Right cardiac atrium (tissue), 5 donors: ENCODE measurements around the gene KCNQ4. TPM values are rescaled to one million over a fixed set of nuclear protein-coding genes. Genes with fewer than 3 reads are reported as not detected.

Experiments used
- ATAC-seq, 2 donors: fragments of 200-7000 bp; cut with Tn5 transposase; one replicate each; pipeline versions ENCODE4 v1.8.0 to v1.9.1; 2020; ENCODE audit warnings: moderate library complexity in 2 of 2, mild to moderate bottlenecking in 1 of 2
- DNase-seq, 3 donors: peaks; one replicate each; pipeline ENCODE4 v3.0.0-alpha.2; 2020
- H3K27ac ChIP-seq: one replicate; pipeline ENCODE4 v1.5.1; 2013; ENCODE audit warnings: mild to moderate bottlenecking, low read length, control low read depth, moderate library complexity
- H3K27me3 ChIP-seq: one replicate; pipeline ENCODE4 v1.6.1; 2013; ENCODE audit not compliant: control insufficient read depth, insufficient read depth
- H3K4me1 ChIP-seq: one replicate; pipeline ENCODE4 v1.6.1; 2013; ENCODE audit warnings: low read length; ENCODE audit not compliant: control insufficient read depth, insufficient read depth
- H3K4me3 ChIP-seq: one replicate; pipeline ENCODE4 v1.5.1; 2013; ENCODE audit warnings: low read length, control low read depth
- H3K9me3 ChIP-seq: one replicate; pipeline ENCODE4 v1.6.1; 2013; ENCODE audit warnings: low read length; ENCODE audit not compliant: control insufficient read depth
- WGBS: extraction: QIAGEN DNeasy Blood & Tissue Kit; methylation state at CpG from one replicate; pipeline ENCODE4 v1.1.7; 2013; 5-methylcytosine and 5-hydroxymethylcytosine counted together
- intact Hi-C, 4 donors: fragments of 100-400 bp; cut with DNase I; formaldehyde crosslinking; loops; one replicate each; pipeline versions ENCODE4 v1.11.0 to v1.14.0; 2022 to 2023
- polyA plus RNA-seq: library from polyadenylated mRNA; stranded (reverse); fragments of 200-250 nt; gene quantifications from one replicate; pipeline ENCODE4 v1.2.3, GENCODE V29; 2013
- total RNA-seq, 4 donors: library from RNA; stranded (reverse); fragmentation: NEBNext Ultra II Directional; extraction: Animal tissue kit (Norgen Biotek cat#: 25700); gene quantifications; one replicate each; pipeline ENCODE4 v1.2.1, GENCODE V29; 2021
- donor health status: healthy with polysubstance abuse.
- donor health status: DM: no; HTN: yes; CAD: no.
- donor health status: DM: no; HTN: no; CAD: no.
- donor health status: DM: no; HTN: yes; CAD: no; lungs with severe emphysema.
- donor health status: DM: yes; HTN: yes; CAD: no.

Gene KCNQ4
- total and polyA plus RNA-seq, 5 donors: 0.71 to 1.8 (median 0.96) TPM

DNA sequence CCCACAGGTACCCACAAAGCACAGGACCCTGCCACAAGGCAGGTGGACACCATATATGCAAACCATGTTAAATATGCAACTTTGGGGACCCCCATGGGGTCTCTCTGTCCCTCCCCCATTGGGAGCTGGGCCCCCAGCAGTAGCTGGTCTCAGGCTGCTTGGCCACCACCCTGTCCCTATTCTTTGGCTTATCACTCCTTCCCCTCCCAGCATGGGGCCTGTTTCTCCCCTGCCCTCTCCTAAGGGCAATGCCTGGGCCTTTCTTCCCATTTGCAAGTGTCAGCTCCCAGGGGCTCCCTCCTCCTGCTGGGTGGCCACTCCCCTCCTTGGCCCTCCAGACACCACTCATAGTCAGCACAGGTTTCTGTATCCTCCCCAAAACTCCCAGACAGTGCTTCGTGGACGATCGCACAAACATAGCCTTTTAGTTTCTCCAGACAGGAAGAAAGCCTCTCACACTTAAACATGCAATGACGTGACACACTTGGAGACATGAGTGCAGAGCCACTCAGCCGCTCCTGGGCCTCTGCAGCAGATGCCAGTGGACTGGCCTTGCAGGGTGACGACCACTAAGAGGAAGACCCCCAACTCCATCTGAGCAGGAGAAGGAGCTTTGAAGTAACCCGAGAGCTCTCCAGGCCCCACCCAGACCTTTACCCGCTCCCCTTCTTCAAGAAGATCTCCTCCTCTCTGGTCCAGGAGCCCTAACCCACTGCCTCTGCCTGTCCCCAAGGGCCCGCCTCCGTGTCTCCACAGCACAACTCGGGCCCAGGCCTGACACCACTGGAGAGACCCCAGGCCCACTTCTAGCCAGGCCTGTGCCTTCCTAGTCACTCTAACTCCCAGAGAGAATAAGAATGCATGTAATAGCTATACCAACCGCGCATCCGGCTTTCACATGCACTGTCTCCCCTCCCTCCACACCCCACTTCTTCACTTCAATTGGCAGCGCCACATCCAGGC lies 55.7 kb downstream of the KCNQ4 start:
- no peaks in the 10 kb centered on the region for H3K4me1 ChIP-seq
- WGBS: 88% methylated on average over 15 of the region's 15 CpGs
- no peak overlapping the region for H3K27ac ChIP-seq
- ATAC-seq (peak in 1 of 2 donors; percentile 8), DNase-seq (no peak)
- H3K27me3 ChIP-seq: no peaks in the 10 kb centered on the region
- H3K9me3 ChIP-seq: peaks cover 2% of the 10 kb centered on the region
- no peak overlapping the region for H3K4me3 ChIP-seq
- intact Hi-C loops: no loop called here

DNA sequence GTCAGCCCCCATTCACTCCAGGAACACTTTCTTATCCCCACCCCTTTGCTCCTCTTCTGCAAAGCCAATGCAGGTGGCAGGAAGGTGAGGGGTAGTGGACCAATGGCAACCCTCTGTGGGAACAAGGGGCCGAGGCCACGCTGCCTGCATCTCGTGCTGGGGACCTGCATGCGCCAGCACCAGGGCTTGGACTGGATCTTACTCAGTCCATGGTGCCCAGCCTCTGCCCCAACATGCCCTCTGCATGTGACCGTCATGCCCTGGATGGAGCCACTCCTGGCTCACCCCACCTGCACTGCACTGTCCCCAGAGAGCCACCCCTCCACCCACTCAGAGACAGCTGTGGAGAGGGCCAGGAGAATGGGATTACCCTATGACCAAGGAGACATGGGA lies 56.4 kb downstream of the KCNQ4 start:
- Histone ChIP-seq H3K27me3 (no peaks in the 10 kb centered on the region), H3K27ac (no peak overlapping the region), H3K4me1 (no peaks in the 10 kb centered on the region), H3K4me3 (no peak overlapping the region), H3K9me3 (peaks cover 2% of the 10 kb centered on the region)
- intact Hi-C loops: loop anchor here in 2 of 4 donors (10.0 kb wide), 2 partner anchors 75 to 215 kb away; no protein-coding TSS in a partner anchor
- DNase-seq (no peak), ATAC-seq (no peak)
- 92% methylated on average over 5 of the region's 5 CpGs for WGBS

DNA sequence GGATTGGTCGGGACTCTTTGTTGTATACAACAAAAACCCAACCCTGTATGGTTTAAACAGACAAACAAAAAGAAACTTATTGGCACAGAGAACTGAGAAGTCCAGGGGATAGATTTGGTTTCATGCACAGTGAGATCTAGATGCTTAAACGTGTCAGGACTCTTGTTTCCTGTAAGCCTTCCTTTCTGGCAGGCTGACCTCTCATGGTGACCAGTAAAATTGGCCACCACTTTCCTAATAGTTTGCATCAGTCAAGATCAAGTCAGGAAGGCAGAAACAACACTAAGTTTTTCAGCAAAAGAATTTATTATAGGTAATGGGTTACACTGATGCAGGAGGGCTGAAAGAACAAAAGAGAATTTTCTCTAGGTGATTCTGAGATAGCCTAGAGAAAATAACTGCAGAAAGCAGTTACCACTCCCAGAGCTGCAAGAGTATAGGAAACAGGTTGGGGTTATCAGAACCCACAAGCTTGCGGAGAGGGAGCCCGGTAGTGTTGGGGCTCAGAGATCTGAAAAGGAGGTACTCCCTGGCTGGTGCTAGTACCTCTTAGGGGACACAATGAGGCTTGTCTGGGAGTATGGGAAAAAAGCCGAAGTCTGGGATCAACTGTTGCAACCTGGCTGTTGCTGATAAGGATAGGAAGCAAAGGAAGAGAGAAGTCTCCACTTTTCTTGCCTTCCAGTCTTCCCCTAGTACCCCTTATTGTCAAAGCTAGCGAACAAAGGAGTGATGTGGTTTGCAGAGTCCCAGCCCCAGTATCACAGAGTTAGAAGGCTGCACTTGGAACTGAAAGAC lies 57.1 kb downstream of the KCNQ4 start:
- DNase-seq (no peak), ATAC-seq (no peak)
- WGBS: 54% methylated on average over 6 of the region's 6 CpGs
- no peaks in the 10 kb centered on the region for H3K4me1 ChIP-seq
- H3K4me3 ChIP-seq: no peak overlapping the region
- H3K27ac ChIP-seq: no peak overlapping the region
- H3K27me3 ChIP-seq: no peaks in the 10 kb centered on the region
- intact Hi-C loops: loop anchor here in 2 of 4 donors (10.0 kb wide), 2 partner anchors 76 to 216 kb away; no protein-coding TSS in a partner anchor
- H3K9me3 ChIP-seq: peaks cover 2% of the 10 kb centered on the region

DNA sequence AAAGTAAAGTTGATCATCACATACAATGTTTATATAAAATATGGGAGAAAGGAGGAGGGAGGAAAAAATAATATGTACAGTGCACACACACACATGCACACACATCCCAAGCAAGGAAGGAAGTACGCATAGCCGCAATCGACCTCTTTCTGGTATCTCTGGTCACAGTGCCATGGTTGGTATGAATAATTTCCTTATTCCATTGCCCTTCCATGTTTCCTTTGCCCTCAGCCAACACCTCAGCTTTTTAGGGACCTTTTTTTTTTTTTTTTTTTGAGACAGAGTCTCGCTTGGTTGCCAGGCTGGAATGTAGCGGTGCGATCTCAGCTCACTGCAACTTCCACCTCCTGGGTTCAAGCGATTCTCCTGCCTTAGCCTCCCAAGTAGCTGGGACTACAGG lies 58.0 kb downstream of the KCNQ4 start:
- no peak for DNase-seq
- WGBS: 86% methylated on average over 7 of the region's 7 CpGs
- intact Hi-C loops: loop anchor here in 2 of 4 donors (10.0 kb wide), 2 partner anchors 77 to 217 kb away; no protein-coding TSS in a partner anchor
- H3K4me1 ChIP-seq: no peaks in the 10 kb centered on the region
- peaks cover 2% of the 10 kb centered on the region for H3K9me3 ChIP-seq
- no peaks in the 10 kb centered on the region for H3K27me3 ChIP-seq
- no peak overlapping the region for H3K27ac ChIP-seq
- H3K4me3 ChIP-seq: no peak overlapping the region
- no peak for ATAC-seq

DNA sequence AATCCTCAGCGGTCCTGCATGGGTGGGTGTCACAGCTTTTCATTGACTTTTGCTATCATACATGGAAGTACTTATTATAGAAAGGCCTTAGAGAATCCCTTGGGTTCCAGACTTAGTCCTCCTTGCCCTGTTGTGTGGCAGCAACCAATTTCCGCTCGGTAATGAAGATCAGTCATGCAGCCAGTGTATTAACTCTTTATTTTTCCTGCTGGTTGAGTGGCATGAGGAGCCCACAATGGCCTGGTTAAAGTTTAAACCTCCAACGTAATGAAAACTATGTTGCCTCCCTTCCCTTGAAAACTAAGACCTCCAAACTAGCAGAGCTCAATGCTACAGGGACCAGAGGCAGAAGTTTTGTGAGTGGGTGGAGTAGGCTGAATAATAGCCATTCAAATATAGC lies 58.6 kb downstream of the KCNQ4 start:
- intact Hi-C loops: loop anchor here in 2 of 4 donors (10.0 kb wide), 2 partner anchors 77 to 217 kb away; no protein-coding TSS in a partner anchor
- ATAC-seq: no peak
- peaks cover 2% of the 10 kb centered on the region for H3K9me3 ChIP-seq
- WGBS: 65% methylated on average over 4 of the region's 4 CpGs
- H3K27ac ChIP-seq: no peak overlapping the region
- no peaks in the 10 kb centered on the region for H3K27me3 ChIP-seq
- no peak overlapping the region for H3K4me3 ChIP-seq
- H3K4me1 ChIP-seq: no peaks in the 10 kb centered on the region
- DNase-seq: no peak

DNA sequence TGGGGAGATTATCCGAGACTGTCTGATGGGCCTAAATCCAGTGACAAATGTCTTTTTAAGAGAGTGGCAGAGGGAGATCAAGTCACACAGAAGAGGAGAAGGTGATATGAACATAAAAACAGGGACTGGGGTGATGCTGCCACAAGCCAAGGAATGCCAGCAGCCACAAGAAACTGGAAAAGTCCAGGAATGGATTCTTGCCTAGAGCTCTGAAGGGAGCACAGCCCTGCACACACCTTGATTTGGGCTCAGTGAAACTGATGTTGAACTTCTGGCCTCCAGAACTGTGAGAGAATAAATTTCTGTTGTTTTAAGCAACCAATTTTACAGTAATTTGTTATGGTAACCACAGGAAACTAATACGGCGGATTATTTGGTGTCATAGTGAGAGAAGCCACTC lies 59.1 kb downstream of the KCNQ4 start:
- intact Hi-C loops: loop anchor here in 2 of 4 donors (10.0 kb wide), 2 partner anchors 78 to 218 kb away; no protein-coding TSS in a partner anchor

GRCh38 chr1:40844079-40844478 lies 60.5 kb downstream of the KCNQ4 start:
- Histone ChIP-seq H3K4me3 (no peak overlapping the region), H3K27ac (no peak overlapping the region), H3K4me1 (no peaks in the 10 kb centered on the region), H3K9me3 (peaks cover 2% of the 10 kb centered on the region), H3K27me3 (no peaks in the 10 kb centered on the region)
- intact Hi-C loops: loop anchor here in 2 of 4 donors (10.0 kb wide), 2 partner anchors 79 to 219 kb away; no protein-coding TSS in a partner anchor
- ATAC-seq (no peak), DNase-seq (no peak)
- 77% methylated on average over 5 of the region's 5 CpGs for WGBS

More for the DNA sequence above, 59.1 kb downstream of the KCNQ4 start:
- no peaks in the 10 kb centered on the region for H3K27me3 ChIP-seq
- H3K27ac ChIP-seq: no peak overlapping the region
- no peak for DNase-seq
- no peaks in the 10 kb centered on the region for H3K4me1 ChIP-seq
- peaks cover 2% of the 10 kb centered on the region for H3K9me3 ChIP-seq
- 98% methylated on average over 3 of the region's 3 CpGs for WGBS
- no peak overlapping the region for H3K4me3 ChIP-seq
- no peak for ATAC-seq

DNA sequence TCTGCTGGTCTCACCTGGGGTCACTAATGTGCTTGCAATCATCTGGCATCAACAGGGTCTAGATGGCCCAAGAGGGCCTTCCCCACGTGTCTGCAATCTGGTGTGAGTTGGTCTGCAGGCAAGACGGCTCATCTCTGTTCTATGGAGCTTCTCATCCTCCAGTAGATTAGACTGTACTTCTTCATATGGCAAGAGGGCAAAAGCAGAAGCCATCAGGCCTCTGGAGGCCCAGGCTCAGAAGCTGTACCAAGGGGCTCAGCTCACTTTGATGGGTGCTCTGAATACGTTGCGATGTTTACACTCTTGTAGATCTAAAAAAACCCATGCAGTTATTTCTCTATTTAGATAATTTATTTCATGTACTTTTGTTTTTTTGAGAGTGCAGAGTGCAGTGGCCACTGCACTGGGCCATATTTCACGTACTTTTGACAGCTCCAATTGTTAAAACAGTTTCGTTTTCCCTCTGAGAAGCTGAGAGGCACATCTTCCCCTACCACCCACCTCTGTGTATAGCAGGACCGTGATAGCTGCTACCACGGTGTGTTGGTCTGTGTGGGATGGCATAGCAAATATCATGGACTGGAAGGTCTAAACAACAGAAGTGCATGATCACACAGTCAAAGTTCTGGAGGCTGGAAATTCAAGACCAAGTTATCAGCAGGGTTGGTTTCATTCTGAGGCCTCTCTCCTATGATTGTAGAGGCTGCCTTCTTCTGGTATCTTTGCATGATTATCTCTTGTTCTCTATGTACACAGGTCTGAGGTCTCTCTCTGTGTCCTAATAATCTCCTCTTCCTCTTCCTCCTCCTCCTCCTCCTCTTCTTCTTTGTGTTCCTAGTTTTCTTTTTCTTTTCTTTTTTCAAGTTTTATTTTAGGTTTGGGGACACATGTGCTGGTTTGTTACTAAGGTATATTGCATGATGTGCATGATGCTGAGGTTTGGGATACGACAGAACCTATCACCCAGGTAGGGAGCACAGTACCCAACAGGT lies 61.6 kb downstream of the KCNQ4 start:
- peaks cover 2% of the 10 kb centered on the region for H3K9me3 ChIP-seq
- intact Hi-C loops: loop anchor here in 2 of 4 donors (5.0 to 10.0 kb wide), 3 partner anchors 80 to 220 kb away; no protein-coding TSS in a partner anchor
- H3K4me3 ChIP-seq: no peak overlapping the region
- no peaks in the 10 kb centered on the region for H3K4me1 ChIP-seq
- no peaks in the 10 kb centered on the region for H3K27me3 ChIP-seq
- DNase-seq: no peak
- no peak overlapping the region for H3K27ac ChIP-seq
- no peak for ATAC-seq
- WGBS: 80% methylated on average over 9 of the region's 9 CpGs

GRCh38 chr1:40845895-40846294 lies 62.3 kb downstream of the KCNQ4 start:
- no peak for ATAC-seq
- H3K9me3 ChIP-seq: peaks cover 2% of the 10 kb centered on the region
- intact Hi-C loops: loop anchor here in 2 of 4 donors (5.0 to 10.0 kb wide), 3 partner anchors 81 to 221 kb away; no protein-coding TSS in a partner anchor
- H3K27me3 ChIP-seq: no peaks in the 10 kb centered on the region
- H3K4me3 ChIP-seq: no peak overlapping the region
- H3K4me1 ChIP-seq: no peaks in the 10 kb centered on the region
- no peak overlapping the region for H3K27ac ChIP-seq
- no peak for DNase-seq
- 100% methylated on average over 1 of the region's 1 CpG for WGBS
